Measurements from ENCODE around the gene PEX11G. TPM values are rescaled to one million over a fixed set of nuclear protein-coding genes. Genes with fewer than 3 reads are reported as not detected.
A peak's percentile ranks its signal among the peaks of the same experiment; 100 is the strongest.

PEX11G gene
- total and polyA plus RNA-seq, 10 of the 15 experiments (the other 5 are each of a cell fraction or from before 2014, with no cell fraction given): 0.05 to 1.8 (median 0.73) TPM; not detected in 1

GRCh38 chr19:7488736-7489353 lies at the start of gene PEX11G (continued):
- TF ChIP-seq E2F8 (IDR thresholded peaks at IDR 0.05; ENCODE audit: low read depth, partially characterized antibody) (no peak), ZNF24 (IDR thresholded peaks at IDR 0.05) (no peak), ATF3 (IDR thresholded peaks at IDR 0.05; ENCODE audit: borderline replicate concordance, extremely low read depth, low read depth, low read length) (0 out of 2 replicates have a peak, but pooled peaks have one; percentile 12), BHLHE40 (IDR thresholded peaks at IDR 0.05; ENCODE audit: borderline replicate concordance in 1 of 2, low read depth in 2 of 2, low read length in 1 of 2) (peak in 1 of 2 experiments; percentile 53; a peak in 2 of 4 replicates), RBBP5 (conservative IDR thresholded peaks at IDR 0.05) (no peak), GATAD2B (conservative IDR thresholded peaks at IDR 0.05; ENCODE audit: low read depth) (peak; percentile 68; the same call in 1 of the 2 replicates), BMI1 (IDR thresholded peaks at IDR 0.05; ENCODE audit: borderline replicate concordance) (peak; percentile 39; the same call in 1 of the 2 replicates), IRF5 (IDR thresholded peaks at IDR 0.05; ENCODE audit: borderline replicate concordance) (no peak), MEF2B (IDR thresholded peaks at IDR 0.05; ENCODE audit: partially characterized antibody, poor library complexity, severe bottlenecking) (no peak), SP1 (IDR thresholded peaks at IDR 0.05; ENCODE audit: low read depth, low read length) (peak; percentile 44), MYB (IDR thresholded peaks at IDR 0.05; ENCODE audit: borderline replicate concordance, low read depth, low read length) (no peak), RFX5 (IDR thresholded peaks at IDR 0.05; ENCODE audit: low read depth, low read length) (peak; percentile 42; the same call in 1 of the 2 replicates), YY1 (IDR thresholded peaks at IDR 0.05; ENCODE audit: low read depth, low read length) (peak; percentile 76), ZBED1 (IDR thresholded peaks at IDR 0.05; ENCODE audit: borderline replicate concordance) (no peak), POLR2A (IDR thresholded peaks at IDR 0.05; ENCODE audit: low read depth, low read length) (peak; percentile 76), HCFC1 (IDR thresholded peaks at IDR 0.05; ENCODE audit: low read length) (0 out of 2 replicates have a peak, but pooled peaks have one; percentile 12), ATF7 (IDR thresholded peaks at IDR 0.05; ENCODE audit: low read depth) (0 out of 2 replicates have a peak, but pooled peaks have one; percentile 34), ZNF592 (IDR thresholded peaks at IDR 0.05) (peak; percentile 56; the same call in 1 of the 2 replicates)

Data from GM12878 (cell line).